ENCODE results near the gene ROM1.

Gene ROM1

GRCh38 chr11:62645946-62646824 lies 33.1 kb downstream of the ROM1 start, which contains the start of gene GANAB:
Gene GANAB, minus strand, starts transcription at chr11:62646613. Its CDS starts 14 bp downstream, at chr11:62646599.
- no peaks in the 10 kb centered on the region for H3K27me3 ChIP-seq
- no peak for TF ChIP-seq CTCF (IDR thresholded peaks at IDR 0.05; ENCODE audit: low read depth, low read length)
- H3K9me3 ChIP-seq: no peaks in the 10 kb centered on the region
- DNase-seq: peak; percentile 97
- H3K4me3 ChIP-seq (ENCODE audit: low read depth, low read length): peak within 1 kb of the TSS; percentile 87
- H3K36me3 ChIP-seq: peaks cover 12% of the 10 kb centered on the region
- no peaks in the 10 kb centered on the region for H3K4me1 ChIP-seq

GRCh38 chr11:62646825-62647608 lies 34.0 kb downstream of the ROM1 start:
- Histone ChIP-seq H3K36me3 (peaks cover 12% of the 10 kb centered on the region), H3K4me1 (no peaks in the 10 kb centered on the region), H3K4me3 (ENCODE audit: low read depth, low read length) (peak overlapping the region; percentile 1; the same call in 1 of the 2 replicates), H3K9me3 (no peaks in the 10 kb centered on the region), H3K27me3 (no peaks in the 10 kb centered on the region)
- no peak for TF ChIP-seq CTCF (IDR thresholded peaks at IDR 0.05; ENCODE audit: low read depth, low read length)
- DNase-seq: no peak

GRCh38 chr11:62647609-62648005 lies 34.5 kb downstream of the ROM1 start:
- no peak for TF ChIP-seq CTCF (IDR thresholded peaks at IDR 0.05; ENCODE audit: low read depth, low read length)
- Histone ChIP-seq H3K4me1 (no peaks in the 10 kb centered on the region), H3K36me3 (peaks cover 12% of the 10 kb centered on the region), H3K27me3 (no peaks in the 10 kb centered on the region), H3K9me3 (no peaks in the 10 kb centered on the region), H3K4me3 (ENCODE audit: low read depth, low read length) (no peak overlapping the region)
- no peak for DNase-seq

GRCh38 chr11:62648185-62648966 lies 35.3 kb downstream of the ROM1 start:
- Histone ChIP-seq H3K4me1 (no peaks in the 10 kb centered on the region), H3K27me3 (no peaks in the 10 kb centered on the region), H3K4me3 (ENCODE audit: low read depth, low read length) (no peak overlapping the region), H3K9me3 (no peaks in the 10 kb centered on the region), H3K36me3 (peaks cover 12% of the 10 kb centered on the region)
- TF ChIP-seq CTCF (IDR thresholded peaks at IDR 0.05; ENCODE audit: low read depth, low read length): no peak
- DNase-seq: no peak

- Histone ChIP-seq H3K27me3 (no peaks in the 10 kb centered on the region), H3K9me3 (no peaks in the 10 kb centered on the region), H3K4me3 (ENCODE audit: low read depth, low read length) (no peak overlapping the region), H3K36me3 (peaks cover 12% of the 10 kb centered on the region), H3K4me1 (no peaks in the 10 kb centered on the region)
- no peak for TF ChIP-seq CTCF (IDR thresholded peaks at IDR 0.05; ENCODE audit: low read depth, low read length)
- no peak for DNase-seq
Measured at GRCh38 chr11:62648967-62649364, 35.9 kb downstream of the ROM1 start.

All from BE2C (cell line).